NOMO-1 (cell line): Measurements from ENCODE around the gene TBL3.
"Not testable (repeated sequence)": the region's sequence is repeated elsewhere in the genome, so short reads cannot be mapped to it uniquely, and the experiment has no call there.

Experiments used
- DNase-seq, 2 experiments: peaks; one replicate each; lab custom pipeline; 2025; ENCODE audit not compliant: unreplicated experiment in 2 of 2; lab: John Stamatoyannopoulos, UW

TBL3 gene

DNA sequence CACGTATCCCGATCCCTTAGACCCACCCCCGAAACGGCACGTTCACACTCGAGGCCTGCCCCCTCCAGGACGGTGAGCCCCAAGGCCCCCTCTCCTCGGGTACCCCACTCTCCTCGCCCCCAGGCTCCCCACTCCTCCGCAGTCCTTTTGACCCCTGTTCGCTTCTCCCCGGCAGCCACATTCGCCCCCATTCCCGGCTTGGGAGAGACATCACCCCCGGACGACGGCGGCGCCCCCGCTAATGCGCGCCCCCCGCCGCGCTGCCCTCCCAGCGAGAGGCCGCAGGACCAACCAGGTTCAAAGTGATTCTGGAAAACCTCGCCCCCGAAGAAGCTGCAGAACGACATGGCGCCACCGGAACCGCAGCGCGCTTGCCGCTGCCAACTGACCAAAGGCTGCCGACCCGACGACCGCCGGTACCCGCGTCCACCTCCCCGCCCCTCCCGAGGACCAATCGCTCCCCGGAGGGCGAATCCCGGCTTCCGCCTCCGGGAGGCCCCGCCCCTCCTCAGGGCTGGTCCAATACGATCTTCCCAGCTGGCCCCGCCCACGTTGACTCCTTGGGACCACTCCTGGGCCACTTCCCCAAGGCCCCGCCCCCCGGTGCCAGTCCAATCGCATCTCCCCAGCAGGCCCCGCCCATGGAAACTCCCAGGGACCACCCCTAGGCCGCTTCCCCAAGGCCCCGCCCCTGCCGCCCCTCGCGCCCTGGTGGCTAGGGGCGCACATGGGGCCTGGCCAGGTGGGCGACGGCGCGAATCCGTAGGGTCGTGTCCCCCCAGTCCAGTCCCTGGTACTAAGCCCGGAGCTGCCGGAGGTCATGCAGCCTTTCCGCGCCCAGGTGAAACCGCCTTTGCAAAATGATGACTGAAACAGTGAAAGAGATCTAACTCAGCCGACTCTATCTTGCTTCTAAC is 28.8 kb upstream of the TBL3 start, which contains the start of gene MSRB1:
TSS of gene MSRB1 (minus strand) at position 390 of the 917 bp plus-strand sequence. CDS start at position 347, 43 bp downstream.
- peak; percentile 97 to 99 for DNase-seq

- DNase-seq: no peak
Measured at GRCh38 chr16:1944612-1945199, 27.1 kb upstream of the TBL3 start.

DNA sequence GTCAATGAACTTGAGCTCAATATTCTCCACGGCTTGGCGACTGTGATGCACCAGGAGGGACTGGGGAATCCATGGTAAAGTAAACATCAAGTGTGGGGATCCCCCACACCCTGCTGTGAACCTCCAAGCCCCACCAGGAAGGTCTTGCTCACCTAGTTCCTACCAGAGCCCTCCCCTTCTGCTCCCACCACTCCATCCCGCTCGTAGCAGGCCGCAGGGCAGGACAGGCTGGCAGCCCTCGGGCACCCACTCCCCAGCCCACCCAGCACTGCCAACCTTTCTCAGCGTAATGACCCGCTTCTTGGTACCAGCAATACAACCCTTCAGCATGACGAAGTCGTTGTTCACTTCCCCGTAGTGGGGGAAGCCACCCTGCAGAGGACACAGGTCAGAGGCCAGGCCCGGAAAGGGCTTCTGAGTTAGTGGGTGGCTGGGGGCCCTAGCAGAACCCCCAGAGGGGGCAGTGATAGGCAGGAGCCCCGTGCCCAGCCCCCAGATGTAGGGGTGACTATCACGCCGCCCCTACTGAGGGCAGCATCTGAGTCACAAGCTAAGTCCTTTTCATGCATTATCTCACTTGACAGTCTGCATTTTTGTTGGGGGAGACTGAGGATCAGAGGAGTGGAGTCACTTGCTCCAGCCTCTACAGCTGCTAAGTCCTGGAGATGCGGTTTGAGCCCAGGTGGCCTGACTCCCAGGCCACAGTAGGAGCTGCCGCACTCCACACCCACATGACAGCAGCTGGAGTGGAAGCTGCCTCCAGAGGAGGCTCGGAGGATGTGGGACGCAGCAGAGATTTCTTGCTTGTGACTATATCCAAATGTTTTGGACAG is 26.1 kb upstream of the TBL3 start:
- DNase-seq: no peak

DNA sequence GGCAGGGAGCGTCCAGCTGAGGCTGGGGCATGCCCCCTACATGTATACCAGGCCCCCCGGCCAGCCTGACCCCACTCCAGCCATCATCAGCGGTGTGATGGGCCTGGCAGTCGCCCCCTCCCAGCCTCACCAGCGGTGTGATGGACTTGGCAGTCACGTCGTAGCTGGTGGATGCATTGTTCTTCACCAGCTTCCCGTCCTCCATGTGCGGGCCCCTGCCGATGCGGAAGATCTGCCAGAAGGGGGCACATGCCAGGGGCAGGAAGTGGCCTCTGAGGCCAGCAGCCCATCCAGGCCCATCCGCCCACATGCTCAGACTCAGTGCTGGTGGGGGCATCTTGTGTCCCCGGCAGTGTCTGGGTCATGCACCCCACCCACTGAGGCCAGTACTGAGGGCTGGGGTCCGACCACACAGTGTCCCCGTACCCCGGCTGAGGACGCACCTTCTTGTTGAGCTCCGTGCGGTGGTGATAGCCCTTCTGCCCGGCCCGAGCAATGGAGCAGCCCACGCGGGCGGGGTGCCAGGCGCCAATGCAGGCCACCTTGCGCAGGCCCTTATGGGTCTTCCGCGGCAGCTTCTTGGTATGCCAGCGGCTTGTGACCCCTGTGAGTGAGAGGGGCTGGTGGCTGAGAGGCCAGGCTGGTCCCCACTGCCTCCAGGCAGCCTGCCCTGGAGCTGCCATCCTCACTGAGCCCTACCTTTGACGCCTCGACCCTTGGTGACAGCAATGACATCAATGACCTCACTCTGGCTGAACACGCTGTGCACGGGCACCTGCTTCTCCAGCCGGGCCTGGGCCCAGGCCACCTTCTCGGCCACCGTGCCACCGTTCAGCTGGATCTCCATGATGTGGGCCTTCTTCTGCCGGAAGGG is 25.1 kb upstream of the TBL3 start:
- no peak for DNase-seq

DNA sequence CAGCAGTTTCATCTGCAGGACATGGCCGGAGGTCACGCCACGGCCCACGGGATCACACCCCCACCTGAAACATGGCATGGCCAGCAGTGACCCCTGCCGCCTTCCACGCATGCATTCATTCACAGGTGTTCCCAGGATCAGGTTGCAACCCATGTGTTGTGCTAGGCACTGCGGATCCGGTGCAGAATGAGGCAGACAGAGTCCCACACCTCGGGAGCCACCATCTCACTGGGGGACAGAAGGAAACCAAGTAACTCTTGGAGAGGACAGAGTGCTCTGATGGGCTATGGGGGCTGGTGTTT is 24.5 kb upstream of the TBL3 start:
- no peak for DNase-seq

DNA sequence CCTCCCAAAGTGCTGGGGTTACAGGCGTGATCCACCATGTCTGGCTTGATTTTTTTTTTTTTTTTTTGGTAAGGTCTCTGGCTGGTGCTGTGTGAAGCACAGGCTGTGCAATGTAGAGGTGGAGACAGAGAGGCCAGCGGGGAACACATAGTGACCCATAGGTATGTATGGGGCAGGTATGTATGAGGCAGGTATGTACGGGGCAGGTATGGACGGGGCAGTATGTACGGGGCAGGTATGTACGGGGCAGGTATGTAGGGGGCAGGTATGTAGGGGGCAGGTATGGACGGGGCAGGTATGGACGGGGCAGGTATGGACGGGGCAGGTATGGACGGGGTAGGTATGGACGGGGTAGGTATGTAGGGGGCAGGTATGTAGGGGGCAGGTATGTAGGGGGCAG is 22.3 kb upstream of the TBL3 start:
- DNase-seq: no peak

DNA sequence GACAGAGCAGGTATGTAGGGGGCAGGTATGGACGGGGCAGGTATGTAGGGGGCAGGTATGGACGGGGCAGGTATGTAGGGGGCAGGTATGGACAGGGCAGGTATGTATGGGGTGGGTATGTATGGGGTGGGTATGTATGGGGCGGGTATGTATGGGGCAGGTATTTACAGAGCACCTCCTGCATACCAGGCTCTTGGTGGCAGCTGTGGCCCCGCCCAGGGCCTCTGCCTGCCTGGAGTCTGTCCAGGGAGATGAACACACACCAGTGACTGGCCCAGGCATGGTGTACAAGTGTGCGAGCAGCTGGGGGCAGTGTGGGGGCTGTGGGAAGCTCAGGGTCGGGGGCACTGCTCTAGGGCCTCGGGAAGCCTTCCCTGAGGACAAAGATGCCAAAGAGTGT is 21.8 kb upstream of the TBL3 start:
- DNase-seq: no peak

DNA sequence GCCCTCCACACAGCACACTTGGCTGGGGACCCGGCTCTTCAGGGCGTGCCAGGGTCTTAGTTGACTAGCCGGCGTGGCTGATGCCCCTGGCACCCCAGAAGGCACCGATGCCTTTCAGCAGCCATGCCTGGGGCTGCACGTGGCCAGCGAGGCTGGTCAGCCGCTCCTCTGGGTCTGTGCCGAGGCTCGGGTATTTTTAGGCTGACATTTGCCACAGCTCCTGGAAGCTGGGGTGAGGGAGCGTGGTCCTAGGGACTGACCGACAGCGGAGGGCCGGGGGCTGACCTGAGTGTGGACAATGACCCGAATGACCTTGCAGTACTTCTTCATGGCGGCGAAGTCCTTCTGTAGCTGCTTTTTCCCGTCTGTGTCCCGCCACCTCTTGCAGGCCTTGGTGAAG is 21.3 kb upstream of the TBL3 start:
- no peak for DNase-seq

- no peak for DNase-seq
Measured at GRCh38 chr16:1953734-1954133, 18.1 kb upstream of the TBL3 start.

GRCh38 chr16:1957434-1958142 is 14.3 kb upstream of the TBL3 start:
- not testable (repeated sequence) for DNase-seq

- DNase-seq: not testable (repeated sequence)
Measured at GRCh38 chr16:1958143-1958491, 13.7 kb upstream of the TBL3 start.

- DNase-seq: no peak
Measured at GRCh38 chr16:1958715-1959268, 13.1 kb upstream of the TBL3 start.

GRCh38 chr16:1959269-1960039 is 12.4 kb upstream of the TBL3 start, which contains the start of gene NDUFB10:
NDUFB10 (plus strand) TSS chr16:1959538; CDS start chr16:1959625, 87 bp downstream.
- peak; percentile 81 to 92 for DNase-seq

DNA sequence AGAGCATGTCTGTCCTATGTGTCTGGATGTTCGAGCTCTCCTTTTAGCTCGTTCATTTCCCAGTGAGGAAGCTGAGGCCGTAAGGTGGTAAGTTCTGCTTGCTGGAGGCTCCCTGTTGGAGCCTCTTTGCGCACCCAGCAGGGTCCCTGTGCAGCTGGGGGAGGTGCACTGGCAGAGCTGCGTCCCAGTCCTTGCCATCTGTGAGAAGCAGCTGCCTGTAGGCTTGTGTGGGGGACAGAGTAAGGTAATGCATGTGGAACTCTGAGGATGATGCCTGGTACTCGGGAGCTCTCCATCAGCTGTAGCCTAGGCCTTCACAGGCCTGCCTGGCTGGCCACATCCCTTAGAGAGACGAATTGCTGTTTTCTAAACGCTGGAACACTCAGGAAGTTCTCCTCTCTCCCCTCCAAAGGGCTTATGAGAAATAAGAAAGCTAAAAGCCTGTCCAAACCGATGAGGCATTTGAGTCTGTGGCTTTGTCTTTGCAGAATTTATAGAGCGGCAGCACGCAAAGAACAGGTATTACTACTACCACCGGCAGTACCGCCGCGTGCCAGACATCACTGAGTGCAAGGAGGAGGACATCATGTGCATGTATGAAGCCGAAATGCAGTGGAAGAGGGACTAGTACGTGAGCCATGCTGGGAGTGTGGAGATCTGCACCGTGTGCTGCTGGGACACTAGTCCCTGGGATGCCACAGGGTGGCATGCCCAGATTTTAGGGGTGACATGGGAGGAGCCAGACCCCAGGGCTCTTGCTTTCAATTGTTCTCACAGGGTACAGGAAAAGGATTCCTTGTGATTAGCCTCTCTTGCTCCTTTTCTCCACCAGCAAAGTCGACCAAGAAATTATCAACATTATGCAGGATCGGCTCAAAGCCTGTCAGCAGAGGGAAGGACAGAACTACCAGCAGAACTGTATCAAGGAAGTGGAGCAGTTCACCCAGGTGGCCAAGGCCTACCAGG is 10.9 kb upstream of the TBL3 start:
- DNase-seq: peak; percentile 29 to 45

DNA sequence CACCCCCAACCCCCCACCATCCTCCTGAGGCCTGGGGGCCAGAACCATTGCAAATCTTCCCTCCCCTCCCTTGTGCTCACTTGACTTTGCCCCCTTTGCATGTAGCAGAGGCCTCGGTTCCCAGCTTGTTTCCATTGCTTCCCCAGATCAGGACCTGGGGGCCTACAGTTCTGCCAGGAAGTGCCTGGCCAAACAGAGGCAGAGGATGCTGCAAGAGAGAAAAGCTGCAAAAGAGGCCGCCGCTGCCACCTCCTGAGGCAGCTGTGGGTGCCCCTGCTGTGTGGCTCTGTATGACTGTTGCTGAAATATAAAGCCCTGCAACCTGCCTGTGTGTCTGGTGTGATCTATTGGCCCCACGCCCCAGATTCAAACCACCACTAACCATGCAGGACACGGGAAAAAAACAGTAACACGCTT is 10.2 kb upstream of the TBL3 start:
- no peak for DNase-seq

GRCh38 chr16:1962161-1963153 is 9.4 kb upstream of the TBL3 start:
- DNase-seq: not testable (repeated sequence)
